Measurements from ENCODE around the gene DHRS4. TPM values are rescaled to one million over a fixed set of nuclear protein-coding genes. Genes with fewer than 3 reads are reported as not detected.
"Not testable (repeated sequence)": the region's sequence is repeated elsewhere in the genome, so short reads cannot be mapped to it uniquely, and the experiment has no call there.

DHRS4 gene
- polyA plus RNA-seq, 1 donor from 2014 or later: 7.8 TPM

DNA sequence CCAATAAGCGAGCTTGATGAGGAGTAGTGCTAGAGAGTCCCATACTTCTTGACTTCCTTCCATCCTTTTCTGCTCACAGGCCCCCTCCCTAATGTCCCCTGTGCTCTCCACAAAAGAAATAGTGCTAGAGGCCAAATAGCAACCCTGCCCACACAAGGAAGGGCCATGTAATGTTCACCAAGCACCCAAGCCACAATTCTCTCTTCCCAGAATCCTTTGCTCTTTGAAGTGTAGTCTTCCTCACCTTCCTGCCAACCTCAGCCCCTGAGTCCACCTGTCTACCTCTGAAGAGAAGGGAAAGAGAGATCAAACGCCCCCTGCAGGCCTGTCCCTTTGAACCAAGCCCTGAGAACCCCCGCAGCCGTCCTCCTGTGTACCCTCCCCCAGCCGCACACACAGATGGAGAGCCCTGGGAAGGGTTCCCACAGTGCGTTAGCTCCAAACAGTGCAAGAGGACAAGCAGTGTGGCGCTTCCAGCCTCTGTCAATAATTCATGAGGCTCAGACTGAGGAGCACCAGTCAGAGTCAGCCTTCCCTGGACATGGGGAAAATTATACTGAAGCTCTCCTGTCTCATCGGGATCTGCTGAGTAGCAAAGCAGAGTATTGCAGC, 1.9 kb upstream of the DHRS4 start:
- Histone ChIP-seq H3K4me2 (ENCODE audit: low read length) (no peak overlapping the region), H3K4me3 (ENCODE audit: low read length) (no peak overlapping the region), H3K9ac (ENCODE audit: low read length) (no peak overlapping the region), H3K36me3 (ENCODE audit: insufficient read depth, low read length) (no peaks in the 10 kb centered on the region), H3F3A (ENCODE audit: insufficient read depth, low read length, poor library complexity, severe bottlenecking) (no peaks in the 10 kb centered on the region), H3K79me2 (replicated peaks; ENCODE audit: insufficient read depth, low read length) (no peaks in the 10 kb centered on the region), H2AFZ (ENCODE audit: low read depth, low read length) (no peak overlapping the region), H3K27me3 (ENCODE audit: insufficient read depth, low read depth, low read length) (no peaks in the 10 kb centered on the region), H3K9me3 (ENCODE audit: low read length) (no peaks in the 10 kb centered on the region), H3K27ac (ENCODE audit: low read length) (no peak overlapping the region), H3K9me2 (ENCODE audit: insufficient read depth, low read length) (no peaks in the 10 kb centered on the region), H4K20me1 (ENCODE audit: insufficient read depth) (no peaks in the 10 kb centered on the region)
- TF ChIP-seq EP300 (conservative IDR thresholded peaks at IDR 0.05; ENCODE audit: poor library complexity, severe bottlenecking) (no peak), SMC3 (conservative IDR thresholded peaks at IDR 0.05; ENCODE audit: poor library complexity) (no peak), MXI1 (conservative IDR thresholded peaks at IDR 0.05; ENCODE audit: poor library complexity, severe bottlenecking) (no peak), EZH2 (IDR thresholded peaks at IDR 0.05; ENCODE audit: borderline replicate concordance, insufficient read depth, low read length, poor library complexity, severe bottlenecking) (no peak), TAF1 (IDR thresholded peaks at IDR 0.05; ENCODE audit: low read depth) (no peak), RAD21 (conservative IDR thresholded peaks at IDR 0.05) (no peak), POLR2AphosphoS5 (IDR thresholded peaks at IDR 0.05) (no peak)
- TF ChIP-seq, protein P1, sequence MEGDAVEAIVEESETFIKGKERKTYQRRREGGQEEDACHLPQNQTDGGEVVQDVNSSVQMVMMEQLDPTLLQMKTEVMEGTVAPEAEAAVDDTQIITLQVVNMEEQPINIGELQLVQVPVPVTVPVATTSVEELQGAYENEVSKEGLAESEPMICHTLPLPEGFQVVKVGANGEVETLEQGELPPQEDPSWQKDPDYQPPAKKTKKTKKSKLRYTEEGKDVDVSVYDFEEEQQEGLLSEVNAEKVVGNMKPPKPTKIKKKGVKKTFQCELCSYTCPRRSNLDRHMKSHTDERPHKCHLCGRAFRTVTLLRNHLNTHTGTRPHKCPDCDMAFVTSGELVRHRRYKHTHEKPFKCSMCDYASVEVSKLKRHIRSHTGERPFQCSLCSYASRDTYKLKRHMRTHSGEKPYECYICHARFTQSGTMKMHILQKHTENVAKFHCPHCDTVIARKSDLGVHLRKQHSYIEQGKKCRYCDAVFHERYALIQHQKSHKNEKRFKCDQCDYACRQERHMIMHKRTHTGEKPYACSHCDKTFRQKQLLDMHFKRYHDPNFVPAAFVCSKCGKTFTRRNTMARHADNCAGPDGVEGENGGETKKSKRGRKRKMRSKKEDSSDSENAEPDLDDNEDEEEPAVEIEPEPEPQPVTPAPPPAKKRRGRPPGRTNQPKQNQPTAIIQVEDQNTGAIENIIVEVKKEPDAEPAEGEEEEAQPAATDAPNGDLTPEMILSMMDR (IDR thresholded peaks at IDR 0.05; ENCODE audit: poor library complexity, severe bottlenecking): no peak
- TF ChIP-seq, protein P2, sequence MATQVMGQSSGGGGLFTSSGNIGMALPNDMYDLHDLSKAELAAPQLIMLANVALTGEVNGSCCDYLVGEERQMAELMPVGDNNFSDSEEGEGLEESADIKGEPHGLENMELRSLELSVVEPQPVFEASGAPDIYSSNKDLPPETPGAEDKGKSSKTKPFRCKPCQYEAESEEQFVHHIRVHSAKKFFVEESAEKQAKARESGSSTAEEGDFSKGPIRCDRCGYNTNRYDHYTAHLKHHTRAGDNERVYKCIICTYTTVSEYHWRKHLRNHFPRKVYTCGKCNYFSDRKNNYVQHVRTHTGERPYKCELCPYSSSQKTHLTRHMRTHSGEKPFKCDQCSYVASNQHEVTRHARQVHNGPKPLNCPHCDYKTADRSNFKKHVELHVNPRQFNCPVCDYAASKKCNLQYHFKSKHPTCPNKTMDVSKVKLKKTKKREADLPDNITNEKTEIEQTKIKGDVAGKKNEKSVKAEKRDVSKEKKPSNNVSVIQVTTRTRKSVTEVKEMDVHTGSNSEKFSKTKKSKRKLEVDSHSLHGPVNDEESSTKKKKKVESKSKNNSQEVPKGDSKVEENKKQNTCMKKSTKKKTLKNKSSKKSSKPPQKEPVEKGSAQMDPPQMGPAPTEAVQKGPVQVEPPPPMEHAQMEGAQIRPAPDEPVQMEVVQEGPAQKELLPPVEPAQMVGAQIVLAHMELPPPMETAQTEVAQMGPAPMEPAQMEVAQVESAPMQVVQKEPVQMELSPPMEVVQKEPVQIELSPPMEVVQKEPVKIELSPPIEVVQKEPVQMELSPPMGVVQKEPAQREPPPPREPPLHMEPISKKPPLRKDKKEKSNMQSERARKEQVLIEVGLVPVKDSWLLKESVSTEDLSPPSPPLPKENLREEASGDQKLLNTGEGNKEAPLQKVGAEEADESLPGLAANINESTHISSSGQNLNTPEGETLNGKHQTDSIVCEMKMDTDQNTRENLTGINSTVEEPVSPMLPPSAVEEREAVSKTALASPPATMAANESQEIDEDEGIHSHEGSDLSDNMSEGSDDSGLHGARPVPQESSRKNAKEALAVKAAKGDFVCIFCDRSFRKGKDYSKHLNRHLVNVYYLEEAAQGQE (IDR thresholded peaks at IDR 0.05; ENCODE audit: borderline replicate concordance): no peak

- H2AFZ ChIP-seq (ENCODE audit: low read depth, low read length): peak overlapping the region; percentile 90
- H3K4me2 ChIP-seq (ENCODE audit: low read length); H3K9me2 ChIP-seq (ENCODE audit: insufficient read depth, low read length); H3K9me3 ChIP-seq (ENCODE audit: low read length); H3K79me2 ChIP-seq (replicated peaks; ENCODE audit: insufficient read depth, low read length); H3K27me3 ChIP-seq (ENCODE audit: insufficient read depth, low read depth, low read length); H3F3A ChIP-seq (ENCODE audit: insufficient read depth, low read length, poor library complexity, severe bottlenecking); H4K20me1 ChIP-seq (ENCODE audit: insufficient read depth); H3K36me3 ChIP-seq (ENCODE audit: insufficient read depth, low read length): not testable (repeated sequence)
- H3K4me3 ChIP-seq (ENCODE audit: low read length): peak overlapping the region; percentile 83
- peak overlapping the region; percentile 67 for H3K27ac ChIP-seq (ENCODE audit: low read length)
- H3K9ac ChIP-seq (ENCODE audit: low read length): peak overlapping the region; percentile 81
Measured at GRCh38 chr14:23953116-23953463, 480 bp upstream of the DHRS4 start.

DNA sequence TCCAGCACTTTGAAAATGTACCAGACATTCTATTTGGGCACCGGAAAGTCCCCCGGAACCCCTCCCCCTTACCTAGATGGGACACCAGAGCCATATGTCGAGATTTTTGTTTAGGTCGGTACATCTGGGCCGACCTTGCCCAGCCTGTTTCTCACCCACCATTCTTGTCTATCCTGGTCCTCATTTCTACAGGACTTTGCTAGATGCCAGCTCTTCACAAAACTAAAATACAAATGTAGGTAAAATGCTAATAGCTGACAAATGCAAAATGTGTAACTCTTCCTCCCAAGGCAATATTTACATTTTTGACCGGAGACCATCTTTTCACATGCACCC, 677 bp downstream of the DHRS4 start:
- not testable (repeated sequence) for H3K9me3 ChIP-seq (ENCODE audit: low read length); H4K20me1 ChIP-seq (ENCODE audit: insufficient read depth); H3K27me3 ChIP-seq (ENCODE audit: insufficient read depth, low read depth, low read length); H3K4me2 ChIP-seq (ENCODE audit: low read length); H3K9me2 ChIP-seq (ENCODE audit: insufficient read depth, low read length); H3K79me2 ChIP-seq (replicated peaks; ENCODE audit: insufficient read depth, low read length); H3K36me3 ChIP-seq (ENCODE audit: insufficient read depth, low read length); H3K27ac ChIP-seq (ENCODE audit: low read length); H3F3A ChIP-seq (ENCODE audit: insufficient read depth, low read length, poor library complexity, severe bottlenecking)
- Histone ChIP-seq H3K9ac (ENCODE audit: low read length) (peak overlapping the region; percentile 81), H3K4me3 (ENCODE audit: low read length) (peak overlapping the region; percentile 83), H2AFZ (ENCODE audit: low read depth, low read length) (peak overlapping the region; percentile 90)
- TF ChIP-seq, protein P1 (IDR thresholded peaks at IDR 0.05; ENCODE audit: poor library complexity, severe bottlenecking): peak; percentile 41

GRCh38 chr14:23954965-23955364, 1.4 kb downstream of the DHRS4 start:
- H3K27me3 ChIP-seq (ENCODE audit: insufficient read depth, low read depth, low read length); H2AFZ ChIP-seq (ENCODE audit: low read depth, low read length); H4K20me1 ChIP-seq (ENCODE audit: insufficient read depth); H3K79me2 ChIP-seq (replicated peaks; ENCODE audit: insufficient read depth, low read length); H3K9me3 ChIP-seq (ENCODE audit: low read length); H3K4me3 ChIP-seq (ENCODE audit: low read length); H3K4me2 ChIP-seq (ENCODE audit: low read length); H3K9ac ChIP-seq (ENCODE audit: low read length); H3F3A ChIP-seq (ENCODE audit: insufficient read depth, low read length, poor library complexity, severe bottlenecking); H3K27ac ChIP-seq (ENCODE audit: low read length); H3K9me2 ChIP-seq (ENCODE audit: insufficient read depth, low read length); H3K36me3 ChIP-seq (ENCODE audit: insufficient read depth, low read length): not testable (repeated sequence)

Measured in neural cell (in vitro differentiated cells).